Panc1 (cell line): ENCODE data around the gene SUSD4. TPM values are rescaled to one million over a fixed set of nuclear protein-coding genes. Genes with fewer than 3 reads are reported as not detected.

ENCODE experiments used
- ATAC-seq: fragments of 200-7000 bp; cut with Tn5 transposase; 2 replicates; pipeline ENCODE4 v1.9.1; 2020; ENCODE audit warnings: mild to moderate bottlenecking, moderate library complexity
- BruUV-seq: library from RNA; stranded (reverse); fragments of 400-500 nt; replicated peaks from 2 replicates; lab custom pipeline; 2021; lab: Mats Ljungman, UMichigan
- CTCF ChIA-PET: fragments of 300-600 bp; sonication (Branson Sonifier 250); formaldehyde crosslinking; loops from one replicate; lab custom pipeline; 2022; ENCODE audit warnings: antibody characterized with exemption; lab: Charles Lee
- POLR2A ChIA-PET: fragments of 300-600 bp; sonication (Branson Sonifier 250); formaldehyde crosslinking; loops from one replicate; lab custom pipeline; 2022; ENCODE audit warnings: antibody characterized with exemption; lab: Charles Lee
- DNase-seq: peaks from one replicate; pipeline ENCODE4 v3.0.0-alpha.2; 2010; ENCODE audit warnings: low read depth, low spot score
- H3K27ac ChIP-seq: 2 replicates; pipeline ENCODE4 v1.5.1; 2011; ENCODE audit warnings: mild to moderate bottlenecking, low read length, inconsistent platforms
- H3K27me3 ChIP-seq: fragments of 200-500 bp; sonication (Bioruptor generic); 2 replicates; pipeline ENCODE4 v1.6.0; 2014; ENCODE audit warnings: low read length, inconsistent platforms; ENCODE audit not compliant: control insufficient read depth, insufficient read depth
- H3K36me3 ChIP-seq: fragments of 200-500 bp; sonication (Bioruptor generic); 2 replicates; pipeline ENCODE4 v1.5.1; 2014; ENCODE audit warnings: inconsistent platforms, mild to moderate bottlenecking, low read length, moderate library complexity; ENCODE audit not compliant: control insufficient read depth, insufficient read depth
- H3K4me1 ChIP-seq: 2 replicates; pipeline ENCODE4 v1.5.1; 2011; ENCODE audit warnings: inconsistent platforms, mild to moderate bottlenecking, low read length, moderate library complexity; ENCODE audit not compliant: control insufficient read depth, insufficient read depth
- H3K4me3 ChIP-seq, 2 experiments: 2 replicates each; pipeline ENCODE4 v1.5.1; 2011 to 2012; ENCODE audit warnings: low read depth in 2 of 2, low read length in 2 of 2, mild to moderate bottlenecking in 2 of 2, inconsistent platforms in 1 of 2, moderate library complexity in 1 of 2
- H3K9me3 ChIP-seq: fragments of 200-500 bp; sonication (Bioruptor generic); 2 replicates; pipeline ENCODE4 v1.5.1; 2014; ENCODE audit warnings: low read depth, mild to moderate bottlenecking, inconsistent platforms, low read length, moderate library complexity; ENCODE audit not compliant: control insufficient read depth, insufficient read depth
- POLR2AphosphoS5 ChIP-seq: IDR thresholded peaks from 2 replicates; pipeline ENCODE4 v1.6.1; 2012; ENCODE audit warnings: mild to moderate bottlenecking, low read depth, low read length, moderate library complexity
- SIN3A ChIP-seq: IDR thresholded peaks from 2 replicates; pipeline ENCODE4 v1.6.1; 2012; ENCODE audit warnings: low read depth, mild to moderate bottlenecking, low read length, moderate library complexity, borderline replicate concordance; ENCODE audit not compliant: insufficient read depth
- TCF7L2 ChIP-seq: IDR thresholded peaks from 2 replicates; pipeline ENCODE4 v1.6.1; 2011; ENCODE audit warnings: mild to moderate bottlenecking, low read depth, low read length, inconsistent platforms
- in situ Hi-C: cut with HindIII; loops from 2 replicates; pipeline ENCODE4 v1.10.0; 2016; ENCODE audit warnings: low sequenced_read_pairs, low pct_unique_long_range_greater_than_20kb
- intact Hi-C: fragments of 100-400 bp; cut with micrococcal nuclease; formaldehyde crosslinking; loops from one replicate; pipeline ENCODE4 v1.10.0; 2022; ENCODE audit not compliant: unreplicated experiment
- total RNA-seq: library from RNA; stranded (reverse); gene quantifications from one replicate; pipeline ENCODE4 v1.2.1, GENCODE V29; 2021; ENCODE audit not compliant: unreplicated experiment
- TF ChIP-seq, protein P1 (sequence below), 2 experiments: IDR thresholded peaks; 2 replicates each; pipeline ENCODE4 v1.6.1; 2011 to 2012; ENCODE audit warnings: low read depth in 2 of 2, control low read depth in 1 of 2, low read length in 1 of 2, mild to moderate bottlenecking in 1 of 2, moderate library complexity in 1 of 2; ENCODE audit not compliant: insufficient read depth in 1 of 2
- TF ChIP-seq, protein P2 (sequence below): fragments of 450-650 bp; IDR thresholded peaks from 2 replicates; pipeline ENCODE4 v1.5.1; 2017; ENCODE audit warnings: mild to moderate bottlenecking

SUSD4 gene
- total RNA-seq, 1 experiment from 2014 or later = 0.28 TPM

DNA sequence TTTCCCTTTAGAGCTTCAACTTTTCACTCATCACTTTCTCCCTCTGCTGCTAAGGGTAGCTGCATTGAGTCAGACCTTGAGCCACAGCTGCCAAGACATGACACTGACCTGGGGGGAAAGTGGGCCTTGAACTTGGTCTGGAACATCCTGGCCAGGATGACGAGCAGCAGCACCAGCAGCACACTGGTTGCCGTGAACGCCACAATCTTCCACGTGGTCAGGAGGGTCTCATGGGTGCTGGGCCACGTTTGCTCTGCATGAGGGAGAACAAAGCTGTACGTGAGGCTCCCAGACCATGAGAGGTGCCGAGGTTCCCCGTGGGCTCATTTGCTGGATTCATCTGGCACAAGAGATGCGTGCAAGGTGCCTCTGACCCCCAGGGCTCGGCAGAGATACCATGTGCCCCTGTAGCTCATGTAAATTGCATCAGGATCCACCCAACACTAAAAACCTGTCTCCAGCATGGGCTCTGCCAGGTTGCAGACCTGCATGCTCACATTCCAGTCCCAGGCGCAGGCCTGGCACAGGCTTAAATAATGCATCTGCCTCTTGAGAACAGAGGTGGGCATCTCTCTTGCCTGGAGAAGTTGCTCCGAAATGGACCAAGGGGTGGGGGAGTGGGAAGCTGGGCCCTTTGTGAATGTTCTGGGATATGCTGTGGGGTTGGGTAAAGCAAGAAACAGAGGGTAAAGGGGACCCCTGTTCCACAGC lies 136.3 kb downstream of the SUSD4 start:
- ATAC-seq = no peak
- no TSS peak for BruUV-seq
- Histone ChIP-seq H3K27me3 (no peaks in the 10 kb centered on the region), H3K36me3 (no peaks in the 10 kb centered on the region), H3K9me3 (no peaks in the 10 kb centered on the region), H3K4me3 (no peak overlapping the region), H3K4me1 (no peaks in the 10 kb centered on the region), H3K27ac (no peak overlapping the region)
- POLR2A ChIA-PET = no interaction called here
- TF ChIP-seq, protein P1, sequence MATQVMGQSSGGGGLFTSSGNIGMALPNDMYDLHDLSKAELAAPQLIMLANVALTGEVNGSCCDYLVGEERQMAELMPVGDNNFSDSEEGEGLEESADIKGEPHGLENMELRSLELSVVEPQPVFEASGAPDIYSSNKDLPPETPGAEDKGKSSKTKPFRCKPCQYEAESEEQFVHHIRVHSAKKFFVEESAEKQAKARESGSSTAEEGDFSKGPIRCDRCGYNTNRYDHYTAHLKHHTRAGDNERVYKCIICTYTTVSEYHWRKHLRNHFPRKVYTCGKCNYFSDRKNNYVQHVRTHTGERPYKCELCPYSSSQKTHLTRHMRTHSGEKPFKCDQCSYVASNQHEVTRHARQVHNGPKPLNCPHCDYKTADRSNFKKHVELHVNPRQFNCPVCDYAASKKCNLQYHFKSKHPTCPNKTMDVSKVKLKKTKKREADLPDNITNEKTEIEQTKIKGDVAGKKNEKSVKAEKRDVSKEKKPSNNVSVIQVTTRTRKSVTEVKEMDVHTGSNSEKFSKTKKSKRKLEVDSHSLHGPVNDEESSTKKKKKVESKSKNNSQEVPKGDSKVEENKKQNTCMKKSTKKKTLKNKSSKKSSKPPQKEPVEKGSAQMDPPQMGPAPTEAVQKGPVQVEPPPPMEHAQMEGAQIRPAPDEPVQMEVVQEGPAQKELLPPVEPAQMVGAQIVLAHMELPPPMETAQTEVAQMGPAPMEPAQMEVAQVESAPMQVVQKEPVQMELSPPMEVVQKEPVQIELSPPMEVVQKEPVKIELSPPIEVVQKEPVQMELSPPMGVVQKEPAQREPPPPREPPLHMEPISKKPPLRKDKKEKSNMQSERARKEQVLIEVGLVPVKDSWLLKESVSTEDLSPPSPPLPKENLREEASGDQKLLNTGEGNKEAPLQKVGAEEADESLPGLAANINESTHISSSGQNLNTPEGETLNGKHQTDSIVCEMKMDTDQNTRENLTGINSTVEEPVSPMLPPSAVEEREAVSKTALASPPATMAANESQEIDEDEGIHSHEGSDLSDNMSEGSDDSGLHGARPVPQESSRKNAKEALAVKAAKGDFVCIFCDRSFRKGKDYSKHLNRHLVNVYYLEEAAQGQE (IDR thresholded peaks at IDR 0.05; ENCODE audit: insufficient read depth in 1 of 2, low read depth in 2 of 2, low read length in 1 of 2) = no peak
- in situ Hi-C loops = no loop called here
- DNase-seq = no peak
- intact Hi-C loops = no loop called here
- CTCF ChIA-PET = no interaction called here

DNA sequence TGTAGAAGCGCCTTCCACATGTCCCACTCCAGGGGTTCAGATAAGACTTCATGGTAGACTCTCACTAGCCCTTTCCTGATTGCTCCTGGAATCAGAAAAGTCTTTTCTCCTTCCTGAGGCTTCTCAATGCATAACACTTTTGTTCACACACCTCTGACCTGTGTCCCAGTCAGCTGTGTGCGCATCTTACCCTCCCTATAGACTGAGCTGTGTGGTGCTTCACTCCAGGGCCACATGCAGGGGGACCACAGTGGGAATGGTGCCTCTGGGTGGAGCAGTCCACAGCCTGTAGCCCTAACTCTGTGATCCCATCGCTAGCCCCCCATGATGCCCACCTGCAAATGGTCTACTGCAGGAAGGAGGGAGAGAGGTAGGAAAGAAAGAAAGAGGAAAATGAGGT lies 136.9 kb downstream of the SUSD4 start:
- no peak overlapping the region for H3K27ac ChIP-seq
- ATAC-seq = no peak
- POLR2A ChIA-PET = no interaction called here

More for the DNA sequence above, 136.9 kb downstream of the SUSD4 start:
- Histone ChIP-seq H3K9me3 (no peaks in the 10 kb centered on the region), H3K4me3 (no peak overlapping the region), H3K36me3 (no peaks in the 10 kb centered on the region), H3K4me1 (no peaks in the 10 kb centered on the region), H3K27me3 (no peaks in the 10 kb centered on the region)
- in situ Hi-C loops = no loop called here
- BruUV-seq = no TSS peak
- TF ChIP-seq SIN3A = no peak
- TF ChIP-seq, protein P1 (IDR thresholded peaks at IDR 0.05; ENCODE audit: insufficient read depth in 1 of 2, low read depth in 2 of 2, low read length in 1 of 2) = no peak
- no peak for TF ChIP-seq TCF7L2
- TF ChIP-seq POLR2AphosphoS5 = no peak
- TF ChIP-seq, protein P2, sequence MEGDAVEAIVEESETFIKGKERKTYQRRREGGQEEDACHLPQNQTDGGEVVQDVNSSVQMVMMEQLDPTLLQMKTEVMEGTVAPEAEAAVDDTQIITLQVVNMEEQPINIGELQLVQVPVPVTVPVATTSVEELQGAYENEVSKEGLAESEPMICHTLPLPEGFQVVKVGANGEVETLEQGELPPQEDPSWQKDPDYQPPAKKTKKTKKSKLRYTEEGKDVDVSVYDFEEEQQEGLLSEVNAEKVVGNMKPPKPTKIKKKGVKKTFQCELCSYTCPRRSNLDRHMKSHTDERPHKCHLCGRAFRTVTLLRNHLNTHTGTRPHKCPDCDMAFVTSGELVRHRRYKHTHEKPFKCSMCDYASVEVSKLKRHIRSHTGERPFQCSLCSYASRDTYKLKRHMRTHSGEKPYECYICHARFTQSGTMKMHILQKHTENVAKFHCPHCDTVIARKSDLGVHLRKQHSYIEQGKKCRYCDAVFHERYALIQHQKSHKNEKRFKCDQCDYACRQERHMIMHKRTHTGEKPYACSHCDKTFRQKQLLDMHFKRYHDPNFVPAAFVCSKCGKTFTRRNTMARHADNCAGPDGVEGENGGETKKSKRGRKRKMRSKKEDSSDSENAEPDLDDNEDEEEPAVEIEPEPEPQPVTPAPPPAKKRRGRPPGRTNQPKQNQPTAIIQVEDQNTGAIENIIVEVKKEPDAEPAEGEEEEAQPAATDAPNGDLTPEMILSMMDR = no peak
- no peak for DNase-seq
- intact Hi-C loops = no loop called here
- CTCF ChIA-PET = no interaction called here
